ENCODE data around the gene AGBL4. TPM values are rescaled to one million over a fixed set of nuclear protein-coding genes. Genes with fewer than 3 reads are reported as not detected.

AGBL4 gene
- total and polyA plus RNA-seq, 2 of the 13 experiments (the other 11 are each of a cell fraction or from before 2014, with no cell fraction given): not detected

- DNase-seq (ENCODE audit: low spot score): no peak
- no peak overlapping the region for H3K4me2 ChIP-seq (ENCODE audit: low read depth, low read length)
- in situ Hi-C loops (cut with HindIII; ENCODE audit: extremely low pct_ligation_motif_present, low pct_unique_long_range_greater_than_20kb) (no loop called here), intact Hi-C loops (cut with micrococcal nuclease; ENCODE audit: unreplicated experiment) (no loop called here)
- no peak for TF ChIP-seq BCL6 (CRISPR knock-in tag; IDR thresholded peaks at IDR 0.05)
- no peak for TF ChIP-seq MED1 (CRISPR knock-in tag; IDR thresholded peaks at IDR 0.05)
- TF ChIP-seq CENPT (CRISPR knock-in tag; IDR thresholded peaks at IDR 0.05; ENCODE audit: low read depth): no peak
- 6% methylated on average over 4 of the region's 4 CpGs for WGBS (ENCODE audit: low lambda C conversion rate)
- H2AFZ ChIP-seq (ENCODE audit: low read length): no peak overlapping the region
- H3K79me2 ChIP-seq (ENCODE audit: insufficient read depth, low read length): no peaks in the 10 kb centered on the region
- H3K9me3 ChIP-seq (ENCODE audit: low read length): no peaks in the 10 kb centered on the region; the same call in 1 of the 2 replicates
- H3K4me3 ChIP-seq (replicated peaks in 1 of 3; ENCODE audit: insufficient read depth in 1 of 3, low read depth in 2 of 3, low read length in 3 of 3): no peak overlapping the region
- POLR2A ChIA-PET: no interaction called here
- CTCF ChIA-PET (ENCODE audit: low intra/inter-chr PET ratio, low total read pairs): no interaction called here
- no peaks in the 10 kb centered on the region for H3K27me3 ChIP-seq (ENCODE audit: control insufficient read depth in 1 of 2, insufficient read depth in 2 of 2, low read length in 2 of 2)
- no peaks in the 10 kb centered on the region for H3K36me3 ChIP-seq (replicated peaks in 1 of 2; ENCODE audit: control insufficient read depth in 1 of 2, insufficient read depth in 2 of 2, low read length in 2 of 2)
- no peaks in the 10 kb centered on the region for H4K20me1 ChIP-seq (ENCODE audit: insufficient read depth, low read length)
- ATAC-seq: no peak
- FAIRE-seq: no peak
- no peak overlapping the region for H3K9ac ChIP-seq (ENCODE audit: insufficient read depth, low read depth, low read length)
- H3K4me1 ChIP-seq (ENCODE audit: insufficient read depth, low read length): no peaks in the 10 kb centered on the region
- H3K27ac ChIP-seq (ENCODE audit: extremely low read length, insufficient read depth, low read length): no peak overlapping the region
- no TSS peak for BruUV-seq (replicated peaks)
Observed at GRCh38 chr1:48807554-48808260, 1216.0 kb downstream of the AGBL4 start.

GRCh38 chr1:48803474-48803873 lies 1220.3 kb downstream of the AGBL4 start:
- ChIA-PET CTCF (ENCODE audit: low intra/inter-chr PET ratio, low total read pairs) (no interaction called here), POLR2A (no interaction called here)
- no peak for FAIRE-seq
- no peaks in the 10 kb centered on the region; the same call in 1 of the 2 replicates for H3K9me3 ChIP-seq (ENCODE audit: low read length)
- intact Hi-C loops (cut with micrococcal nuclease; ENCODE audit: unreplicated experiment) (no loop called here), in situ Hi-C loops (cut with HindIII; ENCODE audit: extremely low pct_ligation_motif_present, low pct_unique_long_range_greater_than_20kb) (no loop called here)
- no peak overlapping the region for H3K9ac ChIP-seq (ENCODE audit: insufficient read depth, low read depth, low read length)
- no peaks in the 10 kb centered on the region for H3K27me3 ChIP-seq (ENCODE audit: control insufficient read depth in 1 of 2, insufficient read depth in 2 of 2, low read length in 2 of 2)
- no peaks in the 10 kb centered on the region for H3K79me2 ChIP-seq (ENCODE audit: insufficient read depth, low read length)
- H3K4me3 ChIP-seq (replicated peaks in 1 of 3; ENCODE audit: insufficient read depth in 1 of 3, low read depth in 2 of 3, low read length in 3 of 3): no peak overlapping the region
- no peaks in the 10 kb centered on the region for H3K4me1 ChIP-seq (ENCODE audit: insufficient read depth, low read length)
- TF ChIP-seq ZBTB49 (CRISPR knock-in tag; IDR thresholded peaks at IDR 0.05; ENCODE audit: borderline replicate concordance) (no peak), ZNF512B (CRISPR knock-in tag; IDR thresholded peaks at IDR 0.05; ENCODE audit: borderline replicate concordance) (no peak), SKIL (CRISPR knock-in tag; IDR thresholded peaks at IDR 0.05; ENCODE audit: borderline replicate concordance) (no peak), ZNF234 (CRISPR knock-in tag; conservative IDR thresholded peaks at IDR 0.05) (no peak), ZNF292 (CRISPR knock-in tag; IDR thresholded peaks at IDR 0.05; ENCODE audit: borderline replicate concordance, low read depth) (no peak)
- no peaks in the 10 kb centered on the region for H3K36me3 ChIP-seq (replicated peaks in 1 of 2; ENCODE audit: control insufficient read depth in 1 of 2, insufficient read depth in 2 of 2, low read length in 2 of 2)
- no peak overlapping the region for H2AFZ ChIP-seq (ENCODE audit: low read length)
- ATAC-seq: no peak
- no peak for DNase-seq (ENCODE audit: low spot score)
- no peak overlapping the region for H3K4me2 ChIP-seq (ENCODE audit: low read depth, low read length)
- H4K20me1 ChIP-seq (ENCODE audit: insufficient read depth, low read length): no peaks in the 10 kb centered on the region
- H3K27ac ChIP-seq (ENCODE audit: extremely low read length, insufficient read depth, low read length): no peak overlapping the region
- BruUV-seq (replicated peaks): no TSS peak
